Right atrium auricular region (tissue), 2 donors: Measurements from ENCODE around the gene TPSB2. TPM values are rescaled to one million over a fixed set of nuclear protein-coding genes. Genes with fewer than 3 reads are reported as not detected.

ENCODE experiments used
- DNase-seq: peaks from one replicate; pipeline ENCODE4 v3.0.0-alpha.2; 2019; ENCODE audit warnings: low spot score
- H3K27ac ChIP-seq, 2 donors: fragments of 200-600 bp; sonication (generic); 1 replicate in 1 of 2; 2 replicates in 1 of 2; pipeline ENCODE4 v1.5.1; 2016 to 2019
- H3K27me3 ChIP-seq, 2 donors: fragments of 200-600 bp; sonication (generic); one replicate each; pipeline versions ENCODE4 v1.5.1 to v1.6.0; 2017 to 2019
- H3K36me3 ChIP-seq: fragments of 200-600 bp; sonication (generic); one replicate; pipeline ENCODE4 v1.5.1; 2016
- H3K4me1 ChIP-seq, 2 donors: fragments of 200-600 bp; sonication (generic); one replicate each; pipeline versions ENCODE4 v1.5.1 to v1.6.0; 2017 to 2019
- H3K4me3 ChIP-seq, 2 donors: fragments of 200-600 bp; sonication (generic); 1 replicate in 1 of 2; 2 replicates in 1 of 2; pipeline ENCODE4 v1.5.1; 2017 to 2019; ENCODE audit warnings: mild to moderate bottlenecking in 1 of 2, moderate library complexity in 1 of 2
- H3K9me3 ChIP-seq, 2 donors: fragments of 200-600 bp; sonication (generic); one replicate each; pipeline ENCODE4 v1.5.1; 2019
- total RNA-seq, 2 donors: library from RNA; depleted of rRNA; stranded (reverse); fragments of >200 nt; gene quantifications; one replicate each; pipeline ENCODE4 v1.1.0, GENCODE V29; 2016
- TF ChIP-seq, protein P1 (sequence below), 2 donors: fragments of 200-600 bp; sonication (generic); IDR thresholded peaks; one replicate each; pipeline ENCODE4 v1.5.1; 2019; ENCODE audit warnings: antibody characterized with exemption in 2 of 2

TPSB2 gene
- total RNA-seq, 2 donors from 2014 or later = 1.2 to 12.5 TPM

GRCh38 chr16:1216296-1216619, 13.7 kb downstream of the TPSB2 start:
- Histone ChIP-seq H3K4me3 (no peak overlapping the region), H3K27ac (no peak overlapping the region), H3K36me3 (no peaks in the 10 kb centered on the region), H3K9me3 (no peaks in the 10 kb centered on the region), H3K4me1 (no peaks in the 10 kb centered on the region), H3K27me3 (no peaks in the 10 kb centered on the region)
- TF ChIP-seq, protein P1, sequence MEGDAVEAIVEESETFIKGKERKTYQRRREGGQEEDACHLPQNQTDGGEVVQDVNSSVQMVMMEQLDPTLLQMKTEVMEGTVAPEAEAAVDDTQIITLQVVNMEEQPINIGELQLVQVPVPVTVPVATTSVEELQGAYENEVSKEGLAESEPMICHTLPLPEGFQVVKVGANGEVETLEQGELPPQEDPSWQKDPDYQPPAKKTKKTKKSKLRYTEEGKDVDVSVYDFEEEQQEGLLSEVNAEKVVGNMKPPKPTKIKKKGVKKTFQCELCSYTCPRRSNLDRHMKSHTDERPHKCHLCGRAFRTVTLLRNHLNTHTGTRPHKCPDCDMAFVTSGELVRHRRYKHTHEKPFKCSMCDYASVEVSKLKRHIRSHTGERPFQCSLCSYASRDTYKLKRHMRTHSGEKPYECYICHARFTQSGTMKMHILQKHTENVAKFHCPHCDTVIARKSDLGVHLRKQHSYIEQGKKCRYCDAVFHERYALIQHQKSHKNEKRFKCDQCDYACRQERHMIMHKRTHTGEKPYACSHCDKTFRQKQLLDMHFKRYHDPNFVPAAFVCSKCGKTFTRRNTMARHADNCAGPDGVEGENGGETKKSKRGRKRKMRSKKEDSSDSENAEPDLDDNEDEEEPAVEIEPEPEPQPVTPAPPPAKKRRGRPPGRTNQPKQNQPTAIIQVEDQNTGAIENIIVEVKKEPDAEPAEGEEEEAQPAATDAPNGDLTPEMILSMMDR (IDR thresholded peaks at IDR 0.05) = no peak
- DNase-seq = no peak

DNA sequence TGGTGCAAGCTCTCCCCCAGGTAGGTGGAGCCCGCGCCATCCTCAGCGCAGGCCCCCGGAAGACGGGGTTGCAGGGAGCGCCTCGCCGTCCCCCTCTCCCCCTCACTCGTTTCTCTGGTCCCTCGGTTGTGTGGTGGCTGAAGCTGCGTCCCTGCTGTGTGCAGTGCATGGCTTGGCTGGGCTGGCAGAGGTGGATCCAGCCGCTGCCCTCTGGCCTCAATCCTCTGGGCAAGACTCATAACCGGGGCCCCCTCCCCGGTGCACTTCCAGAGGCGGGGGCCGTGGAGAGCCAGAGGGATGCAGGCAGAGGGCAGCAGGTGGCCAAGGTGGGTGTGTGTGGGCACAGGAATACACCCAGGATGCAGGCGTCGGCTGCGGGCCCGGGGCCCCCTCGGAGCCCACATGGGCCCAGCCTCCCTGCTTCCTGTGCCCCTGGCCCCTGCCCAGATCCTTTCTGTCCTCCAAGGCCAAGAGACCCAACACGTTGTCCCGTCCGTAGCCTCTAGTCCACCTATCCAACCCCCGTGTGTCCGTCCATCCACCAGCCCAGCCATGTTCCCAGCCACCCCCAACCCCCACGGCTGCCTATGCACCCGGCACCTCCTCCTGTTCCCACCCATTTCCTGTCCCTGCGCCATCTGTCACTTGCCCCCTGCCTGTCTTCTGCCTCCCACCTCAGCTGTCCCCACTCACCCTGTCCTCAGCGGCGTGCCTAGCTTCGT, 14.2 kb downstream of the TPSB2 start:
- Histone ChIP-seq H3K36me3 (no peaks in the 10 kb centered on the region), H3K4me3 (no peak overlapping the region), H3K9me3 (no peaks in the 10 kb centered on the region), H3K27me3 (no peaks in the 10 kb centered on the region), H3K27ac (no peak overlapping the region), H3K4me1 (no peaks in the 10 kb centered on the region)
- TF ChIP-seq, protein P1 (IDR thresholded peaks at IDR 0.05) = no peak
- no peak for DNase-seq

GRCh38 chr16:1214719-1215118, 15.3 kb downstream of the TPSB2 start:
- DNase-seq = no peak
- no peak overlapping the region for H3K27ac ChIP-seq
- H3K4me3 ChIP-seq = no peak overlapping the region
- H3K27me3 ChIP-seq = no peaks in the 10 kb centered on the region
- no peaks in the 10 kb centered on the region for H3K36me3 ChIP-seq
- H3K9me3 ChIP-seq = no peaks in the 10 kb centered on the region
- H3K4me1 ChIP-seq = no peaks in the 10 kb centered on the region
- TF ChIP-seq, protein P1 (IDR thresholded peaks at IDR 0.05) = no peak

GRCh38 chr16:1213796-1214372, 16.1 kb downstream of the TPSB2 start:
- H3K27ac ChIP-seq = no peak overlapping the region
- H3K36me3 ChIP-seq = no peaks in the 10 kb centered on the region

DNA sequence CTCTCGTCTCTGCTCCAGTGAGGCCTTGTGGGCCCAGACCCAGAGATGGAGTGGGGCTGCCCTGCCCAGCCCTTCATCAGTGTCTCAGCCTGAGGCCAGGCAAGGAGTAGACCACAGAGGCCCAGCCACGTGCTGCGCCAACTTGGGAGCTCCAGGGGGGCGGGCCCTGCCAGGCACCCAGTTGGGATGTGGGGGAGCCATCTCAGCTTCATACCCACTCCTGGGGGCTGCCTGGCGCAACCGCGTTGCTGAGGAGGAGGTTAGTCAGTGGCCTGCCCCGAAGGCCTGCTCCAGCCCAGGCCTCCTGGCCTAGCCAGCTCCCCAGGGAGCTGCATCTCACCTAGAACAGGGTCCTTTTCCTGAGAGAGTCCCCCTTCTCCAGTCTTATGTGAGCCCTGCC, 16.8 kb downstream of the TPSB2 start:
- Histone ChIP-seq H3K27ac (no peak overlapping the region), H3K9me3 (no peaks in the 10 kb centered on the region), H3K27me3 (no peaks in the 10 kb centered on the region), H3K4me3 (no peak overlapping the region), H3K36me3 (no peaks in the 10 kb centered on the region), H3K4me1 (no peaks in the 10 kb centered on the region)
- DNase-seq = no peak
- TF ChIP-seq, protein P1 (IDR thresholded peaks at IDR 0.05) = no peak

More at GRCh38 chr16:1213796-1214372, 16.1 kb downstream of the TPSB2 start:
- H3K4me3 ChIP-seq = no peak overlapping the region
- no peak for DNase-seq
- H3K27me3 ChIP-seq = no peaks in the 10 kb centered on the region
- H3K9me3 ChIP-seq = no peaks in the 10 kb centered on the region
- TF ChIP-seq, protein P1 (IDR thresholded peaks at IDR 0.05) = no peak
- no peaks in the 10 kb centered on the region for H3K4me1 ChIP-seq
